Liver (tissue), 9 donors: ENCODE measurements around the gene DEDD. TPM values are rescaled to one million over a fixed set of nuclear protein-coding genes. Genes with fewer than 3 reads are reported as not detected.

Experiments used
- DNase-seq: peaks from one replicate; pipeline ENCODE4 v3.0.0-alpha.2; 2017; ENCODE audit warnings: low spot score
- H3K27ac ChIP-seq, 2 donors: one replicate each; pipeline ENCODE4 v1.7.0; 2013; ENCODE audit warnings: inconsistent platforms in 2 of 2, low read length in 2 of 2, control low read depth in 1 of 2, low read depth in 1 of 2, mild to moderate bottlenecking in 1 of 2
- H3K27me3 ChIP-seq, 4 donors: one replicate each; pipeline versions ENCODE4 v1.6.1 to v1.7.0; 2013; ENCODE audit warnings: low read length in 3 of 4, inconsistent platforms in 1 of 4, mild to moderate bottlenecking in 1 of 4, moderate library complexity in 1 of 4; ENCODE audit not compliant: control insufficient read depth in 4 of 4, insufficient read depth in 4 of 4
- H3K36me3 ChIP-seq, 4 donors: one replicate each; pipeline versions ENCODE4 v1.6.1 to v1.7.0; 2013; ENCODE audit warnings: low read length in 3 of 4, mild to moderate bottlenecking in 3 of 4, low read depth in 1 of 4, moderate library complexity in 1 of 4; ENCODE audit not compliant: control insufficient read depth in 4 of 4, insufficient read depth in 3 of 4
- H3K4me1 ChIP-seq, 4 donors: one replicate each; pipeline versions ENCODE4 v1.6.1 to v1.7.0; 2013; ENCODE audit warnings: low read length in 3 of 4, mild to moderate bottlenecking in 3 of 4, moderate library complexity in 1 of 4; ENCODE audit not compliant: control insufficient read depth in 4 of 4, insufficient read depth in 4 of 4
- H3K4me3 ChIP-seq, 3 donors: one replicate each; pipeline versions ENCODE4 v1.6.1 to v1.7.0; 2013; ENCODE audit warnings: low read length in 3 of 3, control low read depth in 1 of 3, low read depth in 1 of 3, mild to moderate bottlenecking in 1 of 3
- H3K9ac ChIP-seq, 2 donors: one replicate each; pipeline ENCODE4 v1.7.0; 2013; ENCODE audit warnings: low read length in 2 of 2, mild to moderate bottlenecking in 2 of 2, moderate library complexity in 2 of 2, control low read depth in 1 of 2, low read depth in 1 of 2
- H3K9me3 ChIP-seq, 4 donors: one replicate each; pipeline versions ENCODE4 v1.6.1 to v1.7.0; 2013; ENCODE audit warnings: low read length in 3 of 4; ENCODE audit not compliant: control insufficient read depth in 4 of 4
- ATF3 ChIP-seq: IDR thresholded peaks from 2 replicates; pipeline ENCODE4 v1.6.1; 2016; ENCODE audit warnings: antibody characterized with exemption
- CTCF ChIP-seq: fragments of 150-350 bp; IDR thresholded peaks from 2 replicates; pipeline ENCODE4 v1.5.1; 2017; ENCODE audit warnings: improper control_type of control experiment, low read depth, low read length; ENCODE audit not compliant: missing input control
- EGR1 ChIP-seq, 2 donors: IDR thresholded peaks; 2 replicates each; pipeline ENCODE4 v1.6.1; 2016 to 2018; ENCODE audit warnings: antibody characterized with exemption in 2 of 2, low read depth in 2 of 2
- FOXA1 ChIP-seq: IDR thresholded peaks from 2 replicates; pipeline ENCODE4 v1.6.1; 2016; ENCODE audit warnings: antibody characterized with exemption
- FOXA2 ChIP-seq: IDR thresholded peaks from 2 replicates; pipeline ENCODE4 v1.6.1; 2016; ENCODE audit warnings: antibody characterized with exemption
- GABPA ChIP-seq, 2 donors: IDR thresholded peaks in 1 of 2; conservative IDR thresholded peaks in 1 of 2; 2 replicates each; pipeline ENCODE4 v1.6.1; 2016; ENCODE audit warnings: antibody characterized with exemption in 2 of 2, mild to moderate bottlenecking in 1 of 2, moderate library complexity in 1 of 2
- HNF4A ChIP-seq, 2 donors: conservative IDR thresholded peaks; 2 replicates each; pipeline ENCODE4 v1.6.1; 2016; ENCODE audit warnings: antibody characterized with exemption in 2 of 2, mild to moderate bottlenecking in 2 of 2
- HNF4G ChIP-seq: IDR thresholded peaks from 2 replicates; pipeline ENCODE4 v1.6.1; 2016; ENCODE audit warnings: antibody characterized with exemption
- JUND ChIP-seq, 2 donors: IDR thresholded peaks; 2 replicates each; pipeline ENCODE4 v1.6.1; 2016; ENCODE audit warnings: antibody characterized with exemption in 2 of 2
- MAX ChIP-seq: IDR thresholded peaks from 2 replicates; pipeline ENCODE4 v1.6.1; 2016; ENCODE audit warnings: antibody characterized with exemption
- NR2F2 ChIP-seq: IDR thresholded peaks from 2 replicates; pipeline ENCODE4 v1.6.1; 2016; ENCODE audit warnings: antibody characterized with exemption
- RAD21 ChIP-seq, 2 donors: IDR thresholded peaks; 2 replicates each; pipeline ENCODE4 v1.6.1; 2016; ENCODE audit warnings: antibody characterized with exemption in 2 of 2, mild to moderate bottlenecking in 2 of 2
- REST ChIP-seq: IDR thresholded peaks from 2 replicates; pipeline ENCODE4 v1.6.1; 2016; ENCODE audit warnings: antibody characterized with exemption, mild to moderate bottlenecking
- RXRA ChIP-seq, 2 donors: IDR thresholded peaks; 2 replicates each; pipeline ENCODE4 v1.6.1; 2017 to 2018; ENCODE audit warnings: antibody characterized with exemption in 2 of 2, mild to moderate bottlenecking in 1 of 2
- SP1 ChIP-seq: IDR thresholded peaks from 2 replicates; pipeline ENCODE4 v1.6.1; 2018; ENCODE audit warnings: antibody characterized with exemption, mild to moderate bottlenecking
- TAF1 ChIP-seq: conservative IDR thresholded peaks from 2 replicates; pipeline ENCODE4 v1.6.1; 2016; ENCODE audit warnings: antibody characterized with exemption, mild to moderate bottlenecking
- YY1 ChIP-seq: IDR thresholded peaks from 2 replicates; pipeline ENCODE4 v1.6.1; 2016; ENCODE audit warnings: antibody characterized with exemption, mild to moderate bottlenecking
- ZBTB33 ChIP-seq: IDR thresholded peaks from 2 replicates; pipeline ENCODE4 v1.6.1; 2016; ENCODE audit warnings: antibody characterized with exemption
- WGBS: extraction: QIAGEN DNeasy Blood & Tissue Kit; methylation state at CpG from one replicate; pipeline ENCODE4 v1.1.7; 2013; 5-methylcytosine and 5-hydroxymethylcytosine counted together
- polyA plus RNA-seq, 2 donors: library from polyadenylated mRNA; stranded (reverse) in 1 of 2; unstranded in 1 of 2; fragments of 200-250 nt in 1 of 2; fragments of >200 nt in 1 of 2; fragmentation: Nextera tagmentation in 1 of 2; extraction: Ambion mirVana in 1 of 2; gene quantifications; one replicate each; pipeline versions ENCODE4 v1.2.1 to v1.2.3, GENCODE V29; 2013 to 2015
- total RNA-seq, 2 donors: library from RNA; depleted of rRNA; stranded (reverse); fragments of >200 nt; gene quantifications; one replicate each; pipeline ENCODE4 v1.2.3, GENCODE V29; 2014
- donor health status: healthy.
- donor health status: healthy.
- donor health status: healthy.
- donor health status: healthy.
- donor health status: healthy.

Gene DEDD
- total and polyA plus RNA-seq, 4 donors: 13.8 to 17.7 (median 16.0) TPM

- no peaks in the 10 kb centered on the region for H3K9me3 ChIP-seq
- 83% methylated on average over 7 of the region's 7 CpGs for WGBS
- H3K9ac ChIP-seq: no peak overlapping the region
- H3K27me3 ChIP-seq: no peaks in the 10 kb centered on the region
- H3K4me3 ChIP-seq: no peak overlapping the region
- H3K27ac ChIP-seq: no peak overlapping the region
- H3K36me3 ChIP-seq: no peaks in the 10 kb centered on the region
- DNase-seq: no peak
- TF ChIP-seq NR2F2 (no peak), SP1 (no peak), RXRA (IDR thresholded peaks at IDR 0.05) (no peak), ATF3 (no peak), EGR1 (IDR thresholded peaks at IDR 0.05; ENCODE audit: low read depth in 2 of 2) (no peak), GABPA (IDR thresholded peaks at IDR 0.05 in 1 of 2, conservative IDR thresholded peaks at IDR 0.05 in 1 of 2) (no peak), ZBTB33 (no peak), JUND (IDR thresholded peaks at IDR 0.05) (no peak), HNF4G (no peak), REST (no peak), CTCF (no peak), MAX (no peak), HNF4A (conservative IDR thresholded peaks at IDR 0.05) (no peak), FOXA2 (no peak), TAF1 (no peak), RAD21 (IDR thresholded peaks at IDR 0.05) (no peak), YY1 (no peak), FOXA1 (no peak)
- no peaks in the 10 kb centered on the region for H3K4me1 ChIP-seq
Measured at GRCh38 chr1:161073474-161074121, 58.9 kb downstream of the DEDD start.
